HG02885 (cell line): ENCODE measurements around the gene SLC20A1.

Source experiments
- ATAC-seq: cut with Tn5 transposase; IDR thresholded peaks from one replicate; pipeline ENCODE4 v1.9.1; 2021; ENCODE audit warnings: mild to moderate bottlenecking; ENCODE audit not compliant: unreplicated experiment, poor library complexity

Gene SLC20A1

DNA sequence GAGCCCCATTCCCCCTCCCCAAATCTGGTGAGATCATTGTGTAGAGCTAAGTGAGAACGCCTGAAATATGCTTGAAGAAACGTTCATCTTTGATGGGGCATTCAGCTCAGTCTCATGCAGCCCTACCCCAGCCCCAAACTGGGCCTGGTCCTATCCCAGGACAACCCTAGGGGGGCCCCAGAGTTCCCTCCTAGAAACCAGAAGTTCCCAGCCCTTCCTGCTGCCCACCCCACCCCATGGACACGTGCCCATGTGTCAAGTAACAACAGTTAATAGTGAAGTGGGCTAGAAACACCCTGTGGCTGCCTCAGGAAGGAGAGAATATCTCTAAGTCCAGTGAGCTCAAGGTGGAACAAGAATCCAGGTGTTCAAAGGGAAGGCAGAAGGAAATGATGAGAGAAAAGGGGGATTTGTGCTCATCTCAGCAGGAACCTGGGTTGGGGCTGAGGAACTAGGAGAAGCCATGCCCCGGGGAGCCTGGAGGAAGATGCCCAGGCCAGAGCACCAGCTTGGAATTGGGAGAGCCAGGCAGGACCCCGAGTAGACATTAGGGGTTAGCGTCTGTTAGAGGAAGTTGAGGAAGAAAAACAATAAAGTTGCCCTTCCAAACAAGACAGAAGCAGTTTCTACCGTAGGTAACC lies 20.1 kb upstream of the SLC20A1 start:
- no peak for ATAC-seq

DNA sequence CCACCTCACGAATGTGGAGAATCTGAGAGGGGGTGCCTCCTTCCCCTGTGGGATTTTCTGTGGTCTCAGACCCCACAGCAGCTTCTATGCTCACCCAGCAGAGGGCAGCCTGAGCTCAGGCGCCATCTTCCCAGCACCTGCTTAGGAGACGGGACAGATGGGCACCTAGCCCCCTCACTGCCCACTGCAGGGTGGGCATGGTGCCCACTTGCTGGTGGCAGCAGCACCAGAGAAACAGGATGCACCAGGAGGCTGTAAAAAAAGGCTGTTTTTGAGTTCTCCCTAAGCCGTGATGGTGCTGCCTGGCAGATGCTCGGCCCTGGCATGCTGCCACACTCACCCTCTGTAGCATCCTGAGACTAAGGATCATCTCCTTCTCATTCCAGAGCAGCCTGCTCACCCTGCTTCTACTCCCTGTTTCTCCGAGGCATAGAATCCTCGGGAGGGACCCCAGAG lies 19.1 kb upstream of the SLC20A1 start:
- ATAC-seq = peak; percentile 61

DNA sequence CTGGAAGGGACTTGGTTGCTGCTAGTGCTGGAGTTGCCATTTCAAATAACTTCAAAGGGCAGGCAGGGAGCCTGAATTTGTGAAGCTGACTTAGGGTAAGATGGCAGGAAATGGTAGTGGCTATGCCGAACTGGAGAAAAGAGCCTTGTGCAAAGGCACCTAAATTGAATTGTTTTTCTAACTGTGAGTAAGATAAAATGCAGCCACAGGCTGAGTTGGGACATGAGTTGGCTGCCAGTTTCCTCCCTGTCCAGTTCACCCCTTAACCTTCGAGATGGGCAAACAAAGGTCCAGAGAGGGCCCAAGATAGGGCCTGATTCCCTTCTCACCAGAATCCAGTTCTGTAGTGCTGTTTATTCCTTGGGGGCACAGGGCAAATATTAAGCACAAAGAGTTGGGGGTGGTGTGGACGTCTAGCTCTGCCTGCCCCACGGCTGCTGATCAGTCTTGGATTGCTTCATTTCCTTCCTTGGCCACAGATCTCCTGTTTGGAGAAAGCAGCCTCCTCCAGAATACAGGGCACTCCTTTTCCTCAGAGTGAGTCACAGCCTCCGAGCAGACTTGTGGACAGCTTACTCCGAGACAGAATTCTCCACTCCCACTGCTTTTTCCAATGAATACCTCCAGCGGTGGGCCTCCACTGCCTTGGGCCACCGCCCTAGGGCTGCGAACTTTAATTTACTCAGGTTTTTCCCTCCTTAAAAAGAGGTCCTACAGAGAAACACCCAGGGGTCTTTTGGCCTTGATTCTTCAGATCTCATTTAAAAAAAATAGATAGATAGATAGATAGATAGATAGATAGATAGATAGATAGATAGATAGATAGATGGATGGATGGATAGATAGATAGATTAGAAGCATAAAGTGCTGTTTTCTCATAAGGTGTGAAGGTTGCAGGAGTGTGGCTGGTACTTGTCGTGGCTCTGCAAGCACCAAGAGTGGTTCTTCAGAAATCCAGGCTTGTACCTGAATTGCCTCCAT lies 18.4 kb upstream of the SLC20A1 start:
- ATAC-seq = no peak

DNA sequence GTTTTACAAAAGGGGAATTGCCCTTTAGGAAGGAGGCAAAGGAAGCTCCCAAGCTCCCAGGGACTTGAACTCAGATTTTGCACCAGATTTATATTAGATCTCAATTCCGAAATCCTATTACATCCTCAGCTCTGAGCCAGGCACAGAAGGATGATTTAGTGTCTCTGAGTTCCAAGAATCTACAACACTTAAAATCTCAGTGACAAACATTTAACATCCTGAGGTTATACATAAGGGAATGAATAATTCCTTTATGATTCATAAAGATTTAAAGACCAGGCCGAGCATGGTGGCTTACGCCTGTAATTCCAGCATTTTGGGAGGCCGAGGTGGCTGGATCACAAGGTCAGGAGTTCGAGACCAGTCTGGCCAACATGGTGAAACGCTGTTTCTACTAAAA lies 16.5 kb upstream of the SLC20A1 start:
- ATAC-seq = no peak

DNA sequence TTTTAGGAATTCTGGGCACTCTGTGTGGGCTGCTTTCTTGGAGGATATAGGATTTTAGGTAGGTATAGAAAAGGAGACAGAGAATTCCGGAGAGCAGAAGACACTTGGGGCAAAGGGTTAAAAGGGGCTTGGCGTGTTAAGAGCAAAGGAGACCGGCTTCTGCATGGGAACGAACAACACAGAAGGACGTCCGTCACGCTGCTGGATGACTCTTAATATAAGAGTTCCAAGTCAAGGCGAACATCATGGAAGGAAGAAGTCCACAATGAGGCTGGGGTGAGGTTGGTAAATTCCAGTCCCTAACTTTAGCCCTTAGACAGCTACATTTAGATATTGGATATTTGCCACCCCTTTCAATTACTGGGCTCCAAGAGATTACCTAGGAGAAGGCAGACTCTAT lies 15.9 kb upstream of the SLC20A1 start:
- ATAC-seq = no peak

DNA sequence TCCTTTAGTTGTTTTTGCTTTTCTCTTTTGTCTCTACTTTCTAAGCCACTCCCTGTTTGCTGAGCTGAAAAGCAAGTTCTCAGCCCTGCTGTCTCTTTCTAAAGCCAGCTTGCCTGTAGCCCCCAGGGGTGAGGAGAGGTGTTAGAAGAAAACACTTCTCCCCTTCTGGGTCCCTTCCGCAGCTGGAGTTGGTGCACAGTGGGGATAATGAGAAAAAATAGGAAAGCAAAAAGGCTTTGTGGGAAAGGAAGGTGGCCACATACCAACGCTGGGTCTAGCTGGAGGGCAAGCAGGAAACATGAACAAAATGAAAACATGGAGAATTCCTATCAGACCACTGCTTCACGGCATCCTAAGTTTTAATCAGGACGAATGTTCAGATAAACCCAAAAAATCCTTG lies 15.5 kb upstream of the SLC20A1 start:
- no peak for ATAC-seq

DNA sequence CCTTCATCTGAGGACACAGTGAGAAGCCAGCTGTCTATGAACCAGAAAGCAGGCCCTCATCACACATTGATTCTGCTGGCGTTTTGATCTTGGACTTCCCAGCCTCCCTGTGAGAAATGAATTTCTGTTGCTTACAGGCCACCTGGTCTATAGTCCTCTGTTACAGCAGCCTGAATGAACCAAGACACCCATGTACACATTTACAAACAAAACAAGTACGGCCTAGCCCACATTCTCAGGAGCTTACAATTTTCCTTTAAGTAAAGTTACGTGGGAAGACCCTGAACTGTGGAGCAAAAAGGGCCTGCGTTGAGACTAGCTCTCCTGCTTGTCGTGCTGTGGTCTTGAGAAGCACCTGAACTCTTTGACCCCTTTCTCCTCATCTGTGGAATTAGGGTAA lies 12.0 kb upstream of the SLC20A1 start:
- ATAC-seq = no peak

DNA sequence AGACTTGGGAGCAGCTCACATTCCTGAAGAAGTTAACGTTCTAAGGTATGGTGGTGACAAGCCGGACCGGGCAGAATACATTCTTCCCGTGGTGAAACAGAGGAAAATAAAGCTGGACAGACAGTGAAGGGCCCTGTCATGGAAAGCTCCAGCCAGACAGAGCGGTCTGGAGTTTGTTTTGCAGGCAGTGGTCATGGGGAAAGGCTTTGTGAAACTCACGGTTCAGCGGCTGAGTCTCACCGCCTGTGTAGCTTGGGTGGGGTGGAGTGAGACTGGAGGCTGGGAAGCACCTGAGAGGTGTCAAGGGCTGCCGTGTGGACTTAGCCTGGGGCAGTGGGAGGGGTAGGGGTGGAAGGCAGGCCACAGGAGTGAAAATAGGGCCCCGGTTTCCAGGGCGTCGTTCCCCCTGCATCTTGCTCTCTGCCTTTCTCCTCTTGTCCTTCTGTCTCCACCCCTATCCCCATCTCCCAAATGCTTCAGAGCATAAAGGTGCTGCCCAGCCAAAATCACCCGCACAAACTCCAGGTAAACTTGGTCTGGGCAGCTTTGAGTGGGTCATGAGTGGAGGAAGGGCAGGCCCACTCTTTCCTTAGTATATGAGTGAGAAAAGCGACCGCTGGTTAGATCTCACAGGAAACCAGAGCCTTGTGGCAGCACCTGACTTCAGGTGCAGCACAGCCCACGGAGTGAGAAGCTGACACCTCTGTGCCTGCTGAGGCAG lies 11.4 kb upstream of the SLC20A1 start:
- no peak for ATAC-seq

DNA sequence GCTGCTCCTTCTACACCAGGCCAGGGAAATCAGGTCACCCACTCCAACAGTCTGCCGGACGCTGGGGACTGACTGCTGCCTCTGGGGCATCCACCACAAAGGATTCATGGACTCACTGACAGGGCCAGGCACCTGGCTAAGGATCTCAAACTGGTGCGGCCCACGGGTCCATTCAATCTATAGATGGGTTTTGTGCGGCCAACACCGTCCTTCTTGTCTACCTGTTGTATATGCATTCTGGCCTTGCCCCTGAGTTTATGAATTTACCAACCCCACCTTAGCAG lies 10.9 kb upstream of the SLC20A1 start:
- ATAC-seq = no peak

DNA sequence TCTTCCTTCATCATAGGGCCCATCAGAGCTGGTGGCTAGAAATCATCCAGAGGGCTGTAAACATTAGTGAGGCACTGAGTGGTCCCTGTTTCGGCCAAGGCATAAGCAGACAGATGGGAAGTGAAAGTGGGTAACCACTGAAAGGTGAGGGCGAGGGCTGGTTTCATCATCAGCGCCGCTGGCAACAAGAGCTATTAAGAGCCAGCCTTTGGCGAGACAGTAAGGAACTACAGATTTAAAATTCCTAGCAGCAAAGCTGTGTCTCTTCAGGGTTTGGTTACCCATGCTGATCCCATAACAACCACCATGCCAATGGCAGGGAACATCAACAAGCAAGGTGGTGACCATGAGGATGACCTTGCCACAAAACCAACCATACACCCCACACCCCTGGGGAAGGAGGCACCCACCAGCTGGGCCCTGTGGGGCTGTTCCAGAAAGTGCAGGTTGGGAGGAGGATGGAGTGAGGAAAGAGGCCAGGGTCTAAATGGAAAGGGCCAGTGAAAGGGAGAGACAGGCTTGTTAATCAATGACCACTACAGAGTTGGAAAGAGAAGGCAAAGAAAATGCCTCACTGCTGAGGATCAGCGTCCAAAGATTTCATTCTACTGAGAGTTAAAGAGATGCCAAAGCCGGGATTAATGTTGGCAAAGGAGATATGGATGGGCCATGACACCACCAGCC lies 9.0 kb upstream of the SLC20A1 start:
- ATAC-seq = peak; percentile 87

DNA sequence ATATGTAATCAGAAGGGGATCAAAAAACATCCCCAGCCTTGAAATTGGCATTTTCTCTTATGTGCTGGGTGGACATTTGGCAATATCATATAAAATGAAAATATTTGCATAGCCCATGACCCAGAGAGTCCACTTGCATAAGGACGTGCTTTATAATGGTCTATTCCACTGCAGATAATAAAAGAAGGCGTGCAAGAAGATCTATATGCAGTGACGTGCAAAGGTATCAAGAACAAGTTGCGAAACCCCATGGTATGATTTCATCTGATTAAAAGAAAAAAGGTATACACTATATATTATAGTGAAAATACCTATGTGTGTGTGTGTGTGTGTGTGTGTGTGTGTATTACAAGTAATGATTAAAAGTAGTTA lies 8.5 kb upstream of the SLC20A1 start:
- no peak for ATAC-seq

DNA sequence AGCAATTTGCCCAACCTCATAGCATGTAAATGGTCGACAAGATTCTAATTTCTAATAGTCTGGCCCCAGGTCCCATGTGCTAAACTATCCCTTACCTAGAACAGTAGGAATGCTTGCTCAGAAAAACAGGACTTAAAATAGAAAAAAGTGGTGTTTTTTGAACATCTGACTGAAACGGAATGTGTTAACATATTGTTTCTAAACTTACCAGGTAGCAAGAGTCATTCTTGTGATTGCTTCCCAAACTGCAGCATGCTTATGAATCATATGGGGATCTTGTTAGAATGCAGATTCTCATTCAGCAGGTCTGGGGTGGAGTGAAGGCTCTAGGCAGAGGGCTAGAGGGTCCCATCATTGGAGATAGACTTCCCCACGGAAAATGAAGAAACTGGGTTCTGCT lies 5.8 kb upstream of the SLC20A1 start:
- no peak for ATAC-seq

DNA sequence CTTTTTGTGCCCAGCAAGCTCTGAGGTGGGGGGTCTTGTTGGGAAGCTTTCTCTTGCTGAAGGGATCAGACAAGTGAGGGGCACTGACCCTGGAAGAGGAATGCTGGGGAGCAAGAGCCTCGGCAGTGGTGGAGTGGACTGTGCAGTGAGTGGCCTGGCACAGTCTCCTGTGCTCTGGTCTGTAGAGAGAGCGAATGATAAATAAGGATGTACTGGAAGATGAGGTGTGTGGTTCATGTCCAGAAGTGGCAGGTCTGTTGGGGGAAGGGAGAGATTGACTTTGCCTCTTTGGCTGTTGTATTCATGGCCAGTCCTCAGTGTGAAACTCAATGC lies 5.3 kb upstream of the SLC20A1 start:
- no peak for ATAC-seq

DNA sequence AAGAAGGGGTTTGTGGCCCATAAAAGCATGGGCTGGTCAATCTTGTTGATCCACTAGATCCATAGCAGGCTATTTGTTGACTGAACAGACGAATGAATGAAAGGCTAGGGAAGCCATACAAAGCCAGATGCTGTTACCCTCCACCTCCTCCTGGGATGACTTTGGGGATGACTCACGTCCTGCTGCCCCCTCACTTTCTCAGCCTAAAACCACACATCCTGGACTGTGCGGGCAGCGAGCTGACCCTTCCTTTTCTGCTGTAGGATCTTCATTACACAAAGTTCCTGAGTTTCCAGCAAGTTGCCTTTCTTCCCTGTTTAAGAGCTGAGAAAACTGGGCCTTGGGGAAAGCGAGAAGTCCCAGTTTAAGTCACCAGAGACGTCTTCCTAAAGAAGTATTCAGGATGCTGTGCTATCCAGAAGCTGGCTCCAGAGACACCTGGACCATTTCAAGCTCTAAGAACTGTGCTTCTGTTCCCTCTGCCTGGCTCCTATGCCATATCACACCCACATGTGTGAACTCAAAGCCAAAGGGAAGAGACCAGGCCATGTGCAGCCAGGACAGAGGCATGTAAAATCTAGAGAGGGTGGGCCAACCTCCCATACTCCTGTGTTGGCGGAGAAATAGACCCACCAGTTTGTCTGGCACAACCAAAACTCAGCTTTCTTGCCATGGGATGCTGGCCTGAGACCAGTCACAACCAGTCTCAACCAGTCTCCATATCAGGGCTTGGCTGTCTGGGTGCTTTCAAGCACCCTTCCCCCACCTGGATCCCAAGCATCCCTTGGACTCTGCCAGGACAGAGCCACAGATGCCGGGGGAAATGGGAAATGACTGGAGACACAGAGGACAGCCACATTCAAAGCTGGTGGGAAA lies 4.7 kb upstream of the SLC20A1 start:
- ATAC-seq = no peak

DNA sequence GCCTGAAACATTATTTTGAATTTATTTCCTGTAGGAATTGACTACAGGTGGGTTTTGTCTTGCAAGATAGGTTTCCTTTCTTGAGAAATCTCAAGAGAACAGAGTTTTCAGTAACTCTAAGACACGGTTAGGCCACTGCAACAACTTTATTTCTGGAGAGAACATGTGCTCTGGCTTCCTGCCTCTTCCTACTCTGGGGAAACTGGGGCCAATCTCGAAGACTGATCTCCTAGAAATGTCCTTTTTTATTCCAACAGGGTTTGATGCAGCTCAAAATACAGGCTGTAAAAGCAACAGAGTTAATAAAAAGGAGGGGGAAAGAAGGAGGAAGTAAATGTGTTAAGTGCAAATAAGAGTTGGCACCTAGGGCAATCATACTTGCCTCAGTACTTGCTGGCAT lies 4.0 kb upstream of the SLC20A1 start:
- no peak for ATAC-seq

DNA sequence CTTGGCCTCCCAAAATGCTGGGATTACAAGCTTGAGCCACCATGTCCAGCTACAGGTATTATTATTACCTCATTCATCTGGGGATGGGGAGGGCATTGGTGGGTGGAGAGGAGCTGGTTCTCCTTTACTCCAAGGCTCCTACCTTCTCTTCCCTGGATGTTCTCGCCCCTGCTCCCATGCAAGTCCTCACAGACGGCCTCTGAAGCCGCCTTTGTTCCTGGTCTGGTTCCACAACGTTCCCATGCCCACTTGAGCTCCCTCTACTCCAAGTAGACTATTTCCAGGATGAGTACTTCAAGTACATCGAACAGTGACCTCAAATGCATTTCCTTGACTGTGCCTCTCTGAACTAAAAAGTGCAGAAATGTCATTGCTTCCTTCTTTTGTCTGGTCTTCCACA lies 3.2 kb upstream of the SLC20A1 start:
- ATAC-seq = no peak

DNA sequence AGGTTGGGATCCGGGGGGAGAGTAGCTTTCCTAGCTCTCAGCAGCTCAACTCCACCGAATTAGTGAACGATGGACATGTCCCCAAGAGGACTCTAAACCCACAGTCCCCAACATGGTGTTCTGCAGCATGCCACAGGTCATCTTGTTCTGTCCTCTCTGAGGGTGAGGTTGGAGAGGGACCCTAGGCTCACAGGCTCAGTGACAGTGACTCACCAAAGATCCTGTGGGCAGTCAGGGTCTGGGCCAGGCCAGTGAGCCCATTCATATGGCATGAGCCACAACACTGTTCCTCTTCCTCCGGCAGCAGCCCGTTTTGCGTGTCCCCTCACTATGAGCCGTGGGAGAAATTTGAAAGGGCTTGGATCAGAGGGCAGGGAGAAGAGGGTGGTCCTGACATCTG lies 2.8 kb upstream of the SLC20A1 start:
- ATAC-seq = no peak

DNA sequence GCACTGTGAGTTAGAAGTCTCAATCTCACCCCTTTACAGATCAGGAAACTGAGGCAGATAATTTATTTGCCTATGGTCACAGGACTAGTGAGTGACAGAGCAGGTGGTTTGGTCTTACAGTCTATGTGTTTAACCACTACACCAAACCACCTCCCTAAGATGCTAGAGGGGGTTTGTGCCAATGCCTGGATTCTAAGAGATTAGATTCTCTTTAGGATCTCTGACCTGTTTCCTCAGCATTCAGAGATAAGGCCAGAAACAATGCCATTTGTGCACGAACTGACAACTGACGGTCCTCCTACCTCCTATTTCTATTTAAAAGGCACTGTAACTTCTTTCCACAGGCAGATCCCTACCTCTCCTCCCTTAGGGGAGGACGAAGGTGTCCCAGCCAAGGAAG lies 2.3 kb upstream of the SLC20A1 start:
- no peak for ATAC-seq

DNA sequence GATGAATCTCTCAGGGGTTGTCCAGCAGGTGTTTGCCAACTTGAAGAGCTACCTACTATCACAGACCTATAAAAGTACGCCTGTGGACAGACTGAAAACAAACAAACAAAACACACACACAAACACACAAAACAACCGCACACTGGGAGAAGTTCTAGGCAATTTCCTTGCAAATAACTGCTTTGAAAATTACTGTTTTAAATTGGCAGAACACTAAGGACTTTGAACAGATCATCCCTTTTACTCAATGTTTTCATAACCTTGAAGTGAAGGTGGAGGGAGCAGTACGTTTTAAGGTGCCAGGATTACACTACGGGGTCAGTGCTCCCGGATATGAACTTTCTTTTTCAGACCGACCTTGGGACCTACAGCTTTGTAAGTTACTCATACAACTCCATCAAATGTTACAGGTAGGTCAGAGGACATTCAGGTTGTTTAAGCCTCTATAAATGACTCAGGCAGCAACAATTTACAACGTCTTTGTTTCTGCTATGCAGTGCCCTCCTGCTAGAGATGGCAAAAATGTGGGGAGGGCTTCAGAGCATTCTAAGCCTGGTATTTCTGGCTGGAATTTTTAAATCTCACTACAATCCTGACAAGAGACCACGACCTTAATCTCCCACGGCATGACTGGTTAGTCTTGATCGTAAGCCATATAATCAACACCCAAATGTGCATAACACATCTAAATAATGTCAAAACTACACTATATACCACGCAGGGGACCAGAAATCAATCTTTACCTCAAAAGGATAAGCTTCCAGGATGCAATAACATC lies 1.4 kb upstream of the SLC20A1 start:
- ATAC-seq = no peak
